Calu3 (cell line): Measurements from ENCODE around the gene SRL. TPM values are rescaled to one million over a fixed set of nuclear protein-coding genes. Genes with fewer than 3 reads are reported as not detected.

Experiments
- BruUV-seq: library from RNA; stranded (reverse); fragments of 400-500 nt; replicated peaks from 2 replicates; lab custom pipeline; 2021; lab: Mats Ljungman, UMichigan
- CTCF ChIA-PET: fragments of 300-600 bp; sonication (Branson Sonifier 250); formaldehyde crosslinking; loops from one replicate; lab custom pipeline; 2022; ENCODE audit warnings: antibody characterized with exemption; lab: Charles Lee
- DNase-seq: peaks from one replicate; pipeline ENCODE4 v3.0.0; 2022
- H3K27ac Mint-ChIP-seq: one replicate; pipeline ENCODE4 v1.8.0; 2022; ENCODE audit warnings: mixed read lengths; ENCODE audit not compliant: unreplicated experiment
- H3K27me3 Mint-ChIP-seq: one replicate; pipeline ENCODE4 v1.8.0; 2022; ENCODE audit warnings: mixed read lengths; ENCODE audit not compliant: unreplicated experiment
- H3K36me3 Mint-ChIP-seq: one replicate; pipeline ENCODE4 v1.8.0; 2022; ENCODE audit warnings: mild to moderate bottlenecking, moderate library complexity, mixed read lengths; ENCODE audit not compliant: insufficient read depth, unreplicated experiment
- H3K4me1 Mint-ChIP-seq: one replicate; pipeline ENCODE4 v1.8.0; 2022; ENCODE audit warnings: mild to moderate bottlenecking, low read depth, mixed read lengths; ENCODE audit not compliant: unreplicated experiment
- H3K4me3 Mint-ChIP-seq: one replicate; pipeline ENCODE4 v1.8.0; 2022; ENCODE audit warnings: mild to moderate bottlenecking, low read depth, moderate library complexity, mixed read lengths; ENCODE audit not compliant: unreplicated experiment
- H3K9me3 Mint-ChIP-seq: one replicate; pipeline ENCODE4 v1.8.0; 2022; ENCODE audit warnings: low read depth, mixed read lengths; ENCODE audit not compliant: unreplicated experiment
- CTCF ChIP-seq: fragments of 200-600 bp; IDR thresholded peaks from one replicate; pipeline ENCODE4 v1.8.0; 2022; ENCODE audit warnings: antibody characterized with exemption; ENCODE audit not compliant: unreplicated experiment
- intact Hi-C: fragments of 100-400 bp; cut with micrococcal nuclease; formaldehyde crosslinking; loops from one replicate; pipeline ENCODE4 v1.10.0; 2022; ENCODE audit not compliant: unreplicated experiment
- total RNA-seq: library from RNA; stranded (reverse); gene quantifications from 2 replicates; pipeline ENCODE4 v1.2.3, GENCODE V29; 2022

The SRL gene
- total RNA-seq, 1 experiment from 2014 or later: not detected

GRCh38 chr16:4207683-4208340, 34.1 kb downstream of the SRL start:
- H3K9me3 Mint-ChIP-seq: no peaks in the 10 kb centered on the region
- no peak overlapping the region for H3K4me3 Mint-ChIP-seq
- no peak for TF ChIP-seq CTCF
- BruUV-seq: no TSS peak
- peaks cover 4% of the 10 kb centered on the region for H3K36me3 Mint-ChIP-seq
- H3K27me3 Mint-ChIP-seq: peaks cover 18% of the 10 kb centered on the region
- intact Hi-C loops: no loop called here
- DNase-seq: no peak
- no peak overlapping the region for H3K27ac Mint-ChIP-seq
- CTCF ChIA-PET: no interaction called here
- peaks cover 6% of the 10 kb centered on the region for H3K4me1 Mint-ChIP-seq

GRCh38 chr16:4207229-4207628, 34.7 kb downstream of the SRL start:
- Mint-ChIP-seq H3K27ac (no peak overlapping the region), H3K36me3 (no peaks in the 10 kb centered on the region), H3K9me3 (no peaks in the 10 kb centered on the region), H3K27me3 (peaks cover 18% of the 10 kb centered on the region), H3K4me1 (peaks cover under 1% of the 10 kb centered on the region), H3K4me3 (no peak overlapping the region)
- intact Hi-C loops: no loop called here
- BruUV-seq: no TSS peak
- no peak for TF ChIP-seq CTCF
- DNase-seq: no peak
- CTCF ChIA-PET: no interaction called here

GRCh38 chr16:4206680-4207079, 35.2 kb downstream of the SRL start:
- intact Hi-C loops: no loop called here
- Mint-ChIP-seq H3K4me1 (no peaks in the 10 kb centered on the region), H3K36me3 (no peaks in the 10 kb centered on the region), H3K9me3 (no peaks in the 10 kb centered on the region), H3K27ac (no peak overlapping the region), H3K27me3 (peaks cover 18% of the 10 kb centered on the region), H3K4me3 (no peak overlapping the region)
- BruUV-seq: no TSS peak
- CTCF ChIA-PET: interaction anchor here (0.7 kb wide), 2 partner anchors 47 to 468 kb away, joined by 3 read pairs; no protein-coding TSS in a partner anchor
- TF ChIP-seq CTCF: no peak
- no peak for DNase-seq

- Mint-ChIP-seq H3K27ac (no peak overlapping the region), H3K4me3 (no peak overlapping the region), H3K27me3 (peaks cover 18% of the 10 kb centered on the region), H3K4me1 (no peaks in the 10 kb centered on the region), H3K36me3 (no peaks in the 10 kb centered on the region), H3K9me3 (no peaks in the 10 kb centered on the region)
- intact Hi-C loops: no loop called here
- no peak for DNase-seq
- TF ChIP-seq CTCF: no peak
- BruUV-seq: no TSS peak
- CTCF ChIA-PET: interaction anchor here (0.7 to 3.5 kb wide), 4 partner anchors 48 to 467 kb away, joined by 3 to 18 read pairs (median 3); no protein-coding TSS in a partner anchor
Observed at GRCh38 chr16:4205971-4206370, 35.9 kb downstream of the SRL start.
